K562 (cell line): ENCODE results near the gene NCAM2. TPM values are rescaled to one million over a fixed set of nuclear protein-coding genes. Genes with fewer than 3 reads are reported as not detected.

Experiments
- ADNP ChIP-seq: fragments of 200-800 bp; sonication (Bioruptor generic); IDR thresholded peaks from 2 replicates; pipeline ENCODE4 v1.6.1; 2016; ENCODE audit warnings: missing genetic modification characterization, missing compliant biosample characterization
- BHLHE40 ChIP-seq: IDR thresholded peaks from 2 replicates; pipeline ENCODE4 v1.6.1; 2011; ENCODE audit warnings: low read length, improper control_type of control experiment
- BRD4 ChIP-seq: fragments of 200-600 bp; sonication (generic); IDR thresholded peaks from 2 replicates; pipeline ENCODE4 v1.6.1; 2017; ENCODE audit warnings: inconsistent platforms
- CC2D1A ChIP-seq: fragments of 450-650 bp; IDR thresholded peaks from 2 replicates; pipeline ENCODE4 v1.6.1; 2017; ENCODE audit warnings: mild to moderate bottlenecking
- CHD7 ChIP-seq: fragments of 200-600 bp; sonication (generic); IDR thresholded peaks from one replicate; pipeline ENCODE4 v1.6.1; 2012; ENCODE audit warnings: mild to moderate bottlenecking, low read depth, low read length, inconsistent platforms
- EGR1 ChIP-seq: fragments of 450-650 bp; conservative IDR thresholded peaks from 2 replicates; pipeline ENCODE4 v1.6.1; 2017; ENCODE audit warnings: mild to moderate bottlenecking
- KDM4B ChIP-seq, 2 experiments: fragments of 450-650 bp in 1 of 2; sonication (generic) in 1 of 2; IDR thresholded peaks; 2 replicates each; pipeline ENCODE4 v1.6.1; 2016 to 2017; ENCODE audit warnings: borderline replicate concordance in 2 of 2, antibody characterized with exemption in 1 of 2, low read depth in 1 of 2, mild to moderate bottlenecking in 1 of 2
- MEIS2 ChIP-seq: fragments of 450-650 bp; IDR thresholded peaks from 2 replicates; pipeline ENCODE4 v1.6.1; 2014; ENCODE audit warnings: mild to moderate bottlenecking; ENCODE audit not compliant: partially characterized antibody
- MLLT1 ChIP-seq, 2 experiments: fragments of 450-650 bp; IDR thresholded peaks; 2 replicates each; pipeline ENCODE4 v1.6.1; 2016
- MXD1 ChIP-seq: fragments of 250-450 bp; sonication (Bioruptor Pico); IDR thresholded peaks from 2 replicates; pipeline ENCODE4 v1.8.0; 2021; ENCODE audit warnings: borderline replicate concordance, mild to moderate bottlenecking, moderate library complexity; ENCODE audit not compliant: poor library complexity, severe bottlenecking
- RUNX1 ChIP-seq: sonication (generic); IDR thresholded peaks from 2 replicates; pipeline ENCODE4 v1.6.1; 2016; ENCODE audit warnings: antibody characterized with exemption, low read depth
- SMARCE1 ChIP-seq: fragments of 450-650 bp; IDR thresholded peaks from 2 replicates; pipeline ENCODE4 v1.7.1; 2016; ENCODE audit warnings: mild to moderate bottlenecking
- SOX6 ChIP-seq: fragments of 450-650 bp; IDR thresholded peaks from 2 replicates; pipeline ENCODE4 v1.6.1; 2014; ENCODE audit warnings: mild to moderate bottlenecking
- SP2 ChIP-seq: IDR thresholded peaks from 2 replicates; pipeline ENCODE4 v1.6.1; 2011; ENCODE audit warnings: mild to moderate bottlenecking, low read depth, low read length, moderate library complexity; ENCODE audit not compliant: poor library complexity, severe bottlenecking; ENCODE audit errors: extremely low read depth
- polyA plus RNA-seq, 8 experiments: library from polyadenylated mRNA; depleted of rRNA in 4 of 8; stranded (reverse) in 5 of 8; unstranded in 3 of 8; fragments of >200 nt; fragmentation: Nextera tagmentation in 2 of 8; fragmentation: Illumina TruSeq in 1 of 8; extraction: Ambion mirVana in 2 of 8; extraction: Trizol in 1 of 8; gene quantifications; 2 replicates each; pipeline versions ENCODE4 v1.2.1 to v1.2.3, GENCODE V29; 2011 to 2014; ENCODE audit warnings: inconsistent platforms in 1 of 8, missing spikeins in 1 of 8
- total RNA-seq, 7 experiments: library from RNA; depleted of rRNA in 6 of 7; stranded (reverse); fragments of >200 nt in 6 of 7; fragmentation: Illumina TruSeq in 2 of 7; extraction: Trizol in 2 of 7; gene quantifications; 2 replicates each; pipeline versions ENCODE4 v1.2.1 to v1.2.3, GENCODE V29; 2011 to 2021; ENCODE audit warnings: low replicate concordance in 1 of 7

NCAM2 gene
- total and polyA plus RNA-seq, 9 of the 15 experiments (the other 6 are each of a cell fraction or from before 2014, with no cell fraction given), result 14.0 to 58.2 (median 27.8) TPM

- TF ChIP-seq CHD7 (no peak), MEIS2 (peak; percentile 29), BHLHE40 (peak; percentile 39), MLLT1 (IDR thresholded peaks at IDR 0.05) (peak in 1 of 2 experiments; percentile 55; a peak in 1 of 4 replicates), SP2 (no peak), KDM4B (IDR thresholded peaks at IDR 0.05; ENCODE audit: borderline replicate concordance in 2 of 2, low read depth in 1 of 2) (no peak), SMARCE1 (peak; percentile 41; the same call in 1 of the 2 replicates), CC2D1A (0 out of 2 replicates have a peak, but pooled peaks have one; percentile 38), MXD1 (no peak), BRD4 (no peak), EGR1 (peak; percentile 91), ADNP (tag) (0 out of 2 replicates have a peak, but pooled peaks have one; percentile 15), RUNX1 (no peak), SOX6 (peak; percentile 52; the same call in 1 of the 2 replicates)
Measured at GRCh38 chr21:21158376-21158918, 160.2 kb downstream of the NCAM2 start (continued).
